ENCODE results near the gene SSH2. TPM values are rescaled to one million over a fixed set of nuclear protein-coding genes. Genes with fewer than 3 reads are reported as not detected.

Gene SSH2
- total and polyA plus RNA-seq, 9 donors, result 4.2 to 13.0 (median 11.8) TPM

DNA sequence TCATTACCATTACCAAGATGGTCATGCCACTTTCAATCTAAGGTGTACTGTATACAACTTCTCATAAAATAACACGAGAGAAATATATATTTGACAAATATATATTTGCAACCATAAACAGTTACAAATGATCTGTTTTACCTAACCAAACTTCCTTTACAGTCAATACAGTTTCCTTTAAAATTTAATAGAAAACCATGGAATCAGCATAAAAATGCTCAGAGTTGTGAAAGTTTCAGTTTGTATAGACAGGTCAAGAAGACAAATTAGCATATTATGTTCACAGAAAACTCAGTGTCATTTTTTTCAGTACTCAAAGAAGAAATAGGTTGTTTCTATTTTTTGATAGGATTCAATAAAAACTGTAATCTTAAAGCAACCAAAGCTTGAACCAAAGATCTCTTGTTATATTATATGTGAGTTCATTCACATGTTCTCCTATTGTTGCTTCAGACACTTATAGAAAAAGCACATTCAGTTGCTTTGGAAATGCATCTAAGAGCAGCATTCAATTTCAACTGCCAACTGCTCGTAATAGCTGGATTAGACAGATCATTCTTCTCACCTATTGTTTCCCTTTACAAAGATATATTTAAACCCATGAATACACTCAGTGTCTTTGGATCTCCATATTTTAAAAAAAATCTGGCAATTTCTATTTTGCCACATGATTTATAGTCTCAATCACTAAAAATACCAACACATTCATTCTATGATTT is 15.1 kb downstream of the SSH2 start:
- WGBS, 3 donors, result 86 to 95% (median 92%) methylated on average over 2 of the region's 2 CpGs
- Histone ChIP-seq H3K27ac (no peak overlapping the region), H3K4me1 (ENCODE audit: insufficient read depth) (no peaks in the 10 kb centered on the region), H3K27me3 (no peaks in the 10 kb centered on the region), H3K4me3 (no peak overlapping the region), H3K9me3 (no peaks in the 10 kb centered on the region), H3K36me3 (no peaks in the 10 kb centered on the region)
- intact Hi-C loops (cut with DNase I), result loop anchor here in 1 of 4 donors (5.0 kb wide), 1 partner anchor 47 kb away; no protein-coding TSS in a partner anchor
- TF ChIP-seq POLR2A (IDR thresholded peaks at IDR 0.05) (no peak), EP300 (IDR thresholded peaks at IDR 0.05) (no peak)
- TF ChIP-seq, protein P1, sequence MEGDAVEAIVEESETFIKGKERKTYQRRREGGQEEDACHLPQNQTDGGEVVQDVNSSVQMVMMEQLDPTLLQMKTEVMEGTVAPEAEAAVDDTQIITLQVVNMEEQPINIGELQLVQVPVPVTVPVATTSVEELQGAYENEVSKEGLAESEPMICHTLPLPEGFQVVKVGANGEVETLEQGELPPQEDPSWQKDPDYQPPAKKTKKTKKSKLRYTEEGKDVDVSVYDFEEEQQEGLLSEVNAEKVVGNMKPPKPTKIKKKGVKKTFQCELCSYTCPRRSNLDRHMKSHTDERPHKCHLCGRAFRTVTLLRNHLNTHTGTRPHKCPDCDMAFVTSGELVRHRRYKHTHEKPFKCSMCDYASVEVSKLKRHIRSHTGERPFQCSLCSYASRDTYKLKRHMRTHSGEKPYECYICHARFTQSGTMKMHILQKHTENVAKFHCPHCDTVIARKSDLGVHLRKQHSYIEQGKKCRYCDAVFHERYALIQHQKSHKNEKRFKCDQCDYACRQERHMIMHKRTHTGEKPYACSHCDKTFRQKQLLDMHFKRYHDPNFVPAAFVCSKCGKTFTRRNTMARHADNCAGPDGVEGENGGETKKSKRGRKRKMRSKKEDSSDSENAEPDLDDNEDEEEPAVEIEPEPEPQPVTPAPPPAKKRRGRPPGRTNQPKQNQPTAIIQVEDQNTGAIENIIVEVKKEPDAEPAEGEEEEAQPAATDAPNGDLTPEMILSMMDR (IDR thresholded peaks at IDR 0.05), result no peak
- no peak for DNase-seq

DNA sequence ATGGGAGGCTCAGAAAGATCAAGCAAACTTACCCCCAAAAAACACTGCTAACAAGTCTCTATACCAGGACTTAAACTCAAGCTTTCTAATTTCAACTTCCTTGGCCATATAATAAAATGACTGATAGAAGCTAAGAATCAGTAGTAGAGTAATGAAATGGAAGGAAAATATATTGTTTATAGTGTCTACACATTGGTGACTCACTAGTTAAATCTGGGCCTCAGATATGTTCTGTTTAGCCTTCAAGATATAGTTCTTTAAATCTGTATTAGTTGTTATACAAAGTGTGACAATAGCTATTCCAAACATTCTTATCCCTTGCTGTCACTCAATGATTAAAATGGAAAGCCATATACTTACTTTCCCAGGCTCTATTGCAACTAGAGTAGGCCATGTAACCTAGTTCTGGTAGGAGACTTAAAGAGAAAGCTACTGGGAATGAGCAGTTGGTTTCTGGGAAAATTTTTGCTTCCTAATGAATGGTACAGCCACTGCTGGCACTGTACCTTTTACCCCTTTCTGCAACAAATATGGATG is 18.3 kb downstream of the SSH2 start:
- H3K27ac ChIP-seq, result no peak overlapping the region
- TF ChIP-seq EP300 (IDR thresholded peaks at IDR 0.05) (no peak), POLR2A (IDR thresholded peaks at IDR 0.05) (no peak)
- TF ChIP-seq, protein P1 (IDR thresholded peaks at IDR 0.05), result no peak
- H3K27me3 ChIP-seq, result no peaks in the 10 kb centered on the region
- H3K4me3 ChIP-seq, result no peak overlapping the region
- H3K4me1 ChIP-seq (ENCODE audit: insufficient read depth), result no peaks in the 10 kb centered on the region
- H3K36me3 ChIP-seq, result no peaks in the 10 kb centered on the region
- no peak for DNase-seq
- intact Hi-C loops (cut with DNase I), result loop anchor here in 1 of 4 donors (5.0 kb wide), 1 partner anchor 51 kb away; no protein-coding TSS in a partner anchor
- H3K9me3 ChIP-seq, result no peaks in the 10 kb centered on the region

DNA sequence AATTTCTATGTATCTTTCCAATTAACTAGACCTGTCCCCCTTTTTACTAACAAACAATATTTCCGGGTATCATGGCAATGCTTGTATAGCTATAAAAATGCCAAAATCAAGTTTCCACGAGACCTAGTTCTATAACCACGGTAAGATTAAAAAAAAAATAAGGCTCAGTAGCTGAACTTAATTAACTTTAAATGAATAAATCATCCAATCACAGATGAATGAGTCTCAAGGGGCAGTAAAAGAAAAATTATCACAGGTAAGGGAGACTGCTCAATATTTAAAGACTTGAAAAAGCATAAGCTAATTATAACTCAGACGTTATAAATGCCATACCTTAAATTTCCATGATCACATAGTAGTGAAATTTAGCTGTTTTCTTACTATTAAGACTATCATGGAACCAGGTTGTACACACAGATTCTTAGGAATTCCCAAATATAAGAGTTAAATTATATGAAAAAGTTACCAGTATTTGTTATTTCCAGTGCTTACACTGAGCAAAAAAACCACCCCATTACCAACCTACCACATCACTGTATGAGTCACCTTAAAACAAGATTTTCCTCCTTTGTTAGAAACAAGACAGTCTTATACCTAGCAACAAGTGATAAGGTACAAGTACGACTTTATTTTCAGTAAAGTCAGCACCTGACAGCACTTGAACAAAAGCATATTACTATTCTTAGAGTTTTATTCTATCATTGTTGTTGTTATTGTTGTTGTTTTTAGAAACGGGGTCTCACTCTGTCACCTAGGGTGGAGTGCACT is 20.6 kb downstream of the SSH2 start:
- Histone ChIP-seq H3K36me3 (no peaks in the 10 kb centered on the region), H3K27ac (no peak overlapping the region), H3K4me3 (no peak overlapping the region), H3K9me3 (no peaks in the 10 kb centered on the region), H3K4me1 (ENCODE audit: insufficient read depth) (no peaks in the 10 kb centered on the region), H3K27me3 (no peaks in the 10 kb centered on the region)
- DNase-seq, result no peak
- no peak for TF ChIP-seq EP300 (IDR thresholded peaks at IDR 0.05)
- TF ChIP-seq POLR2A (IDR thresholded peaks at IDR 0.05), result no peak
- TF ChIP-seq, protein P1 (IDR thresholded peaks at IDR 0.05), result no peak
- 78% methylated on average over 6 of the region's 6 CpGs for WGBS, 3 donors
- intact Hi-C loops (cut with DNase I), result loop anchor here in 1 of 4 donors (5.0 kb wide), 1 partner anchor 53 kb away; no protein-coding TSS in a partner anchor

DNA sequence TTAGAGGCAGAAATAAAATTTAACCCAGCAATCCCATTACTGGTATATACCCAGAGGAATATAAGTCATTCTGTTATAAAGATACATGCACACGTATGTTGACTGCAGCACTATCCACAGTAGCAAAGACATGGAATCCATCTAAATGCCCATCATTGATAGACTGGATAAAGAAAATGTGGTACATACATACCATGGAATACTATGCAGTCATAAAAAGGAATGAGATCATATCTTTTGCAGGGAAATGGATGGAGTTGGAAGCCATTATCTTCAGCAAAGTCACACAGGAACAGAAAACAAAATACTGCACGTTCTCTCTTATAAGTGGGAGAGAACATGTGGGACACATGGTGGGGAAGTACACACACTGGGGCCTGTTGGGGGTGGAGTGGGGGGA is 23.1 kb downstream of the SSH2 start:
- H3K4me3 ChIP-seq, result no peak overlapping the region
- WGBS, 3 donors, result 88 to 94% (median 89%) methylated on average over 2 of the region's 2 CpGs
- intact Hi-C loops (cut with DNase I), result no loop called here
- H3K4me1 ChIP-seq (ENCODE audit: insufficient read depth), result no peaks in the 10 kb centered on the region
- H3K9me3 ChIP-seq, result no peaks in the 10 kb centered on the region
- no peak for DNase-seq
- no peak for TF ChIP-seq EP300 (IDR thresholded peaks at IDR 0.05)
- no peaks in the 10 kb centered on the region for H3K36me3 ChIP-seq
- no peak overlapping the region for H3K27ac ChIP-seq
- H3K27me3 ChIP-seq, result no peaks in the 10 kb centered on the region

DNA sequence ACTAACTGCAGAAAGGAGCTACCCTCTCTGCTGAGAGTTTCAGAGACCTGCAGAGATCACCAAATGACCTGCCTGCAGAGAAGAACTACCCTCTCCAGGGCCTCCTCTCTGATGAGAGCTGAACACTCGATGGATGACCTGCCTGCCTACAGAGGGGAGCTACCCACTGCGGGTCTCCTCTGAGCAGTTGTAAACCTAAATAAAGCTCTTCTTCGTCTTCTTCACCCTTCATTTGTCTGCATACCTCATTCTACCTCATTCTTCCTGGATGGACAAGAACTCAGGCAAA is 24.2 kb downstream of the SSH2 start:
- H3K36me3 ChIP-seq, result no peaks in the 10 kb centered on the region
- no peak overlapping the region for H3K27ac ChIP-seq
- intact Hi-C loops (cut with DNase I), result no loop called here
- no peak overlapping the region for H3K4me3 ChIP-seq
- no peaks in the 10 kb centered on the region for H3K27me3 ChIP-seq
- H3K4me1 ChIP-seq (ENCODE audit: insufficient read depth), result no peaks in the 10 kb centered on the region
- no peak for DNase-seq
- H3K9me3 ChIP-seq, result no peaks in the 10 kb centered on the region
- TF ChIP-seq EP300 (IDR thresholded peaks at IDR 0.05), result no peak
- TF ChIP-seq, protein P1 (IDR thresholded peaks at IDR 0.05), result no peak
- 94 to 99% (median 97%) methylated on average over 3 of the region's 3 CpGs for WGBS, 3 donors

Measured in ovary (tissue), 9 donors.